GM18526 (cell line): ENCODE measurements around the gene CPA4.

ENCODE experiments used
- POLR2A ChIP-seq: IDR thresholded peaks from 3 replicates; pipeline ENCODE4 v1.6.1; 2011; ENCODE audit not compliant: insufficient read length; ENCODE audit errors: extremely low read depth

The CPA4 gene

DNA sequence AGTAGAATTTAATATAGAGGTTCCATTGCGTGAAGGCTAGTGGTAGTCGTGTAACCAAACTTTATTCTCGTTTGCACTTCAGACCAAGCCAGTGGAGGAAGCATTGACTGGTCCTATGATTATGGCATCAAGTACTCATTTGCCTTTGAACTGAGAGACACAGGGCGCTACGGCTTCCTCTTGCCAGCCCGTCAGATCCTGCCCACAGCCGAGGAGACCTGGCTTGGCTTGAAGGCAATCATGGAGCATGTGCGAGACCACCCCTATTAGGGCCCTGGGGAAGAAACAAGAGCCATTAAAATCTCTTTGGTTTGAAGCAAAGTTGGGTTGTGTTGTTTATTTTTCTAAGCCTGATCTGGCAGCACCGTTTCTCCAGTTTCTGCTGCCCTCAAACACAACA is 3.5 kb upstream of the CPA4 start:
- no peak for TF ChIP-seq POLR2A

GRCh38 chr7:130290745-130291144 is 2.2 kb upstream of the CPA4 start:
- no peak for TF ChIP-seq POLR2A

DNA sequence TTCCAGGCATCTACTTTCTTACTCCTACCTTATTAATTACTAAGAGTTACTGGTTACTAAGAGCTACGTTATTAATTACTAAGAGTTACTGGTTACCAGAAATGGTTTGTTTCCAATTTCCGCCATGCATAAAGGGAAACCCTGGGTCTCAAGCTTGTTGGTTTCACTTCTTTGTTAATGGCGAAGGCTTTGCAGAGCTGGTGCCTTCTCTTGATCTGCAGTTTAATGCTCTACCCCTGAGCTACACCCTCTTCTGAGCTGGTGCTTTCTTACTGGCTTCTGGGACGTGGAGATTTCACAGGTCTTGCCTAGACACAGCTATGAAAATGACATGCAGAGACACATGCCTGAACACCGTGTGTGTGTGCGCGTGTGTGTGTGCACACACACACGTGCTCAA is 560 bp downstream of the CPA4 start:
- no peak for TF ChIP-seq POLR2A

DNA sequence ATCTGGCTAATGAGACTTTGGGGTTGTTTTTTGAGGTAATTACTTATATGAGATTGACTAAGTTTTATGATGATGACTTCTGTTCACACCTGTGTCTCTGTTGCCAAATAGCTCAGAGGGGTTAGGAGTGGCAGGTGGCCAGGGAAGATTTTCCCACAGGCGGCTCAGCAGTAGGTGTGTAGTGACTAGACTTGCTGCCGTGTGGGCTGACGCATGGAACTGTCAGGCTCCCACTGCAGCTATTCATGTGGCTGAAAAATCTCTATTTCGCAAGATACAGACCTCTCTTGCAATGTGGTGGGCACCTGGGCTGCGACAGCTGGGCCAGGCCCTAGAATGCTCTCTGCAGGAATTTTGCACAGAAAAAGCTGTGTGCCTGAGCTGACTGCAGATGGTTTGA is 1.4 kb downstream of the CPA4 start:
- TF ChIP-seq POLR2A, result no peak

DNA sequence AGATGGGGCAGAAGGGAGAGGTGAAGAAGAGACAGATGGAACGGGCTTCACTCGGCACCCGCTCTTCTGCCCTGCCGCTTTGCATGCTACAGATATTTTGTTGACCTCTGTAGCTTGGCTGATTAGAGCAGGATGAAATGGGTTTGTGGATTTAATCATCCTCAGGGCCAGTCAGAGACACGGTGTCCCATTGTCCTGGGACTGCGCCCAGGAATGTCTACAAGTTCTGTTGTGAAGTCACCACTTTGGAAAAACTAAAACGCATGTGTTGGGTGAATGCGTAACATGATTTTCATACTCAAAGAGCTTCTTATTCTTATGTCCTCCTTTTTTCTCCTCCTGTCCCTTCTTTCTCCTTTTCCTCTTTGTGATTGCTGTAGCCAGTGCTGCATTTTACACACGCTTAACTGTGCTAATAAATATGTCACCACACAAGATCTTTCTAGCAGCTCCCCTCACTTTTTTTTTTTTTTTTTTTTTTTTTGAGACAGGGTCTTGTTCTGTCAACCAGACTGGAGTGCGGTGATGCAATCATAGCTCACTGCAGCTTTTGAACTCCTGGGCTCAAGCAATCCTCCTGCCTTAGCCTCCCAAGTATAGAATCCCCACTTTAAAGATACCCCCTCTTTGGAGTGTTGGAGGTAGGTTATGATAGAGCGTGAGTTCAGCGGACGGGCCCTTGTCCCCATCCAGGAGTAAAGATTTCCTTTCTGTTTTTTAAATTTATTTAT is 3.4 kb downstream of the CPA4 start:
- no peak for TF ChIP-seq POLR2A

- TF ChIP-seq POLR2A, result no peak
Measured at GRCh38 chr7:130297628-130298543, 4.9 kb downstream of the CPA4 start.

- TF ChIP-seq POLR2A, result no peak
Measured at GRCh38 chr7:130298544-130299326, 5.8 kb downstream of the CPA4 start.

- TF ChIP-seq POLR2A, result no peak
Measured at GRCh38 chr7:130299866-130300265, 6.9 kb downstream of the CPA4 start.

DNA sequence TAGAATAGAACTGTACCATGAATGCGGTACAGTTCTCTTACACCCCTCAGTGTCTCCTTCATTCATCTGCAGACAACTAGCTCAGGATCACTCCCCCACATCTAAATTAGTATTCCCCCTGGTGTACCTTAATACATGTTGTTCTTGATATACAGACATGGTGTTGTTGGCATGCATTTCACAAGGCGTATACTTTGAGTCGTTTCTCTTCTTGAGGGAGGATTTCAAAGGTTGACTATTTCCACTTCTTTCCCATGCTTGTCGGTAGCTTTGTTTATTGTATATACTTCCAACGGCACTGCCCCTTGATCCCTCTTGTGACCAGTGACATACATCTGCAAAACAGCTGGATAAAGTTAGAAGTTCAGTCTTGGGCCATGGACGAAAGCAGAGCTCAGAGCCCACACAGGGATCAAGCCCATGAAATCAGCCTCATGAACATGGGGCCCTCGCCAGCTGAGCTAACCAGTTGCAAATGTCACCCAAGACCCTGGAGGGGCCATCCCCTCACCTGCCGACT is 8.6 kb downstream of the CPA4 start:
- TF ChIP-seq POLR2A, result no peak

- no peak for TF ChIP-seq POLR2A
Measured at GRCh38 chr7:130302649-130303048, 9.7 kb downstream of the CPA4 start.

GRCh38 chr7:130303127-130303526 is 10.2 kb downstream of the CPA4 start:
- TF ChIP-seq POLR2A, result no peak

DNA sequence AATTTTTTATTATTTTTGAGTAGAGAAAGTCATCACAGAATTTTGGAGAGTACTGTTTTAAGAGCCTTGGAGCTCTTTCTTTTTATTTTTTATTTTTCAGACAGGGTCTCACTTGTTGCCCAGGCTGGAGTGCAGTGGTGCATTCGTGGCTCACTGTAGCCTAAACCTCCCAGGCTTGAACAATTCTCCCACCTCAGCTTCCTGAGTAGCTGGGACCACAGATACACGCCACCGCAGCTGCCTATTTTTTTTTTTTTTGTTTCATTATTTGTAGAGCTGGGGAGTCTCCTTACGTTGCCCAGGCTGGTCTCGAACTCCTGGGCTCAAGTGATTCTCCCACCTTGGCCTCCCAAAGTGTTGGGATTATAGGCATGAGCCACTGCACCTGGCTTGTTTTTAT is 10.6 kb downstream of the CPA4 start:
- no peak for TF ChIP-seq POLR2A

DNA sequence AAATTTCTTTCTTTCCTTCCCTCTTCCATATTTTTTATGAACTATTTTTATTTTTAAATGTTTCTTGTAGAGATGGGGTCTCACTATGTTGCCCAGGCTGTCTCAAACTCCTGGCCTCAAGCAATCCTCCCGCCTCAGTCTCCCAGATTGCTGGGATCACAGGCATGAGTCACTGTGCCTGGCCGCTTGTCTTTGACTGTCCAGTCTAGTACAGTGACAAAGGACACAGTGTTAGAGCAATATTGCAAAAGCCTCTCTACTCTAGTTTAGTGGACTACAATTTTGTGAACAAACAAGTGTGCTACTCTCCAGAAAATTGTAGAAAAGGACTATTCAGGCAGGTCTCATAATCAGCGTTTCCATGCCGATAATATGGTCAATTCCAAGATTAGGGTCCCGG is 11.0 kb downstream of the CPA4 start:
- no peak for TF ChIP-seq POLR2A

- no peak for TF ChIP-seq POLR2A
Measured at GRCh38 chr7:130304878-130305277, 11.9 kb downstream of the CPA4 start.

DNA sequence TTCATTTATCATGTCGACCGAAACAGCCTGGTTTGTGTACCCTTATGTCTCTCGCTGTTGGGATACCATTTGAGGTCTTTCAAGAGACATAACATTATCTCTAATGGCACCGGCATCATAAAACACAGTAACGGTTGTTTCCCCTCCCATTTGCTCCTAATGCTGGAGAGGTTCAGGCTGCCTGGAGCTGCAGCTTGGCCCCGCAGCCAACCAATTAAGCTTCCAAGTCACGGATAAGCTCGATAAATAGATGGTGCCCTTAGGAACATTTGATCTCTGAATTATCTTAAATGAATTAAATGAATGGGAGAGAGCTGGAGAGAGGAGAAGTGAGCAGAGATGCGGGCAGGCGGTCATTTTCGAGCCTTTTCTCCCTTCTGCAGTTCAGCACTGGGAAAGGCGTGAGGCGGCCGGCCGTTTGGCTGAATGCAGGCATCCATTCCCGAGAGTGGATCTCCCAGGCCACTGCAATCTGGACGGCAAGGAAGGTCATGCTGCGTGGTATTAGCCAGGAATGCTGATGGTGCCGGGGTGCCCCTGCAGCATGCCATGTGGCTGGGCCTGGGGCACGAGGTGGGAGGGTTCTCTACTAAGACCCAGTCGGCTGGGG is 12.6 kb downstream of the CPA4 start:
- no peak for TF ChIP-seq POLR2A
